ENCODE measurements around the gene IRF7. TPM values are rescaled to one million over a fixed set of nuclear protein-coding genes. Genes with fewer than 3 reads are reported as not detected.
A peak's percentile ranks its signal among the peaks of the same experiment; 100 is the strongest.

The IRF7 gene
- total and polyA plus RNA-seq, 11 donors: 5.5 to 30.6 (median 14.9) TPM

DNA sequence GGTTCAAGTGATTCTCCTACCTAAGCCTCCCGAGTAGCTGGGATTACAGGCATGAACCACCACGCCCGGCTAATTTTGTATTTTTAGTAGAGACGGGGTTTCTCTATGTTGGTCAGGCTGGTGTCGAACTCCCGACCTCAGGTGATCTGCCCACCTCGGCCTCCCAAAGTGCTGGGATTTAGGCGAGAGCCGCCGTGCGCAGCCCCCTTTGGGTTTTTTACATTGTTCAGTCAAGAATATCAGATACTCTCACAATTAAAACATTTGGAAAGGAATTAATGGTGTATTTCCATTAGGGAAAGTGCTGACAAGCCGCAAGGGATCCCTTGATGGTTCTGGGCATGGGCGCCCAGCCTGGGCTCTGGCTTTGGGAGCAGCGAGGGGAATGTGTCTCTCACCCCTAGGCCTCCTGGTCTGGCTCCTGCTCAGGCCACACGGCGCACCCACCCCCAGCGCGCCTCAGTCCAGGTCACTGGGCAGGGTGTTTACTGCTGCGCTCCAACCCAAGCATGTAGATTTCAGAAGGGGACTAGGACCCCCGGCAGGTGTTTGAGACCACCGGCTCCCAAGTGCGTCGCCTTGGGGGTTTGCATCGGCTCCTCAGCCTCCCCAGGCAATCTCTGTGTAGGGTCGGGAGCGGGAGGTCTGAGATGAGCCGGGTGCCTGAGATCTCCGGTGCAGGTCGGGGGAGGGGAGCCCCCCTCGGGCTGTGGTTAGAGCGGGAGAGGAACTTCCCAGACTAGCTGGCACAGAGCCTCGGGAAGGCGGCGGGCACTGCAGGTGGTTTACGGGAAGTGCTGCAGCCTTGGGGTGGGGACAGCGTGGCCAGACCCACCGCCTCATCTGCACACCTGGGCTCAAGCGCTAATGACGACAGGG lies 809 bp upstream of the IRF7 start:
- intact Hi-C loops (cut with DNase I): loop anchor here in 1 of 10 donors (5.0 kb wide), 1 partner anchor 39 kb away; the partner anchor contains the start of gene PHRF1
- peak overlapping the region; percentile 76 to 99 (median 92) for H3K27ac ChIP-seq

DNA sequence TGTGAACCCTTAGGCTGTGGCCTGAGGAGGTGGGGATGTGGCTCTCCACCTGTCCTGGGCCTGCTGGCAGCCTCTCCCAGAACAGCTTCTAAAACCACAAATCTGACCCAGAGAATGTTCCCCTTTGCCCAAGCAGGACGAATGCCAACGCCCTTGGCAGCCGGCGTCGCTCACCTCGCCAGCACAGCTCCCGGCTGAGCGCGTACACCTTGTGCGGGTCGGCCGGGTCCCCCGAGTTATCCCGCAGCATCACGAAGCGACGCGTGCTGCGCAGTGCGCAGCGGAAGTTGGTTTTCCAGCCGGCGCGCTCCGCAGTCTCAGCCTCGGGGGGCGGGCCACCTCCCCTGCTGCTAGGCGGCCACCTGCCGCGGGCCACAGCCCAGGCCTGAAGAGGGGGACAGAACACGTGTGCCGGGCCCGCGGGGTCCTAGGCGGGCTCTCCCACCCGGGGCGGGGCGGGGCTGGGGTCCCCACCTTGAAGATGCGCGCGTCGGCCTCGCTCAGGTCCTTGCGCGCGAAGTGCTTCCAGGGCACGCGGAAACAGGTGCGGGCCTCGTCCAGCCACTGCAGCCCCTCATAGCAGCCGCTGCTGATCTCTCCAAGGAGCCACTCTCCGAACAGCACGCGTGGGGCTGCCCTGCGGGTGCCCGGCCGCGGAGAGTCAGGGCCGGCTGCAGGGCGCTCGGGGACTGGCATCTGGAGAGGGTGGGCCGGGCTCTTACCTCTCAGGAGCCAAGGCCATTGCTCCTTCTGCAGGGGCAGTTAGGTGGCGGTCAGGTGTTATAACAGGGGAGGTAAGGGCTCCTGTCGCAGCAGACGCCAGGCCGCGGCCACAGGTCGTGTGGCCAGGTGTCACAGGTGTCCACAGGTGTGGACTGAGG lies 887 bp downstream of the IRF7 start:
- peak in 3 of 4 donors; percentile 0 to 10 (median 3) for ATAC-seq

More for the DNA sequence above, 809 bp upstream of the IRF7 start:
- Histone ChIP-seq H3K4me1 (peaks cover 8 to 38% (median 22%) of the 10 kb centered on the region in 12 donors), H3K4me3 (peak overlapping the region; percentile 25 to 90 (median 70)), H3K9me3 (no peaks in the 10 kb centered on the region), H3K36me3 (peaks cover 0 to 35% (median 18%) of the 10 kb centered on the region in 9 donors), H3K27me3 (no peaks in the 10 kb centered on the region)
- DNase-seq (peak in 2 of 5 donors; percentile 58 to 77), ATAC-seq (no peak)
- 84 to 89% (median 87%) methylated on average over 34 to 39 of the region's 39 CpGs for WGBS, 4 donors
- TF ChIP-seq, protein P1, sequence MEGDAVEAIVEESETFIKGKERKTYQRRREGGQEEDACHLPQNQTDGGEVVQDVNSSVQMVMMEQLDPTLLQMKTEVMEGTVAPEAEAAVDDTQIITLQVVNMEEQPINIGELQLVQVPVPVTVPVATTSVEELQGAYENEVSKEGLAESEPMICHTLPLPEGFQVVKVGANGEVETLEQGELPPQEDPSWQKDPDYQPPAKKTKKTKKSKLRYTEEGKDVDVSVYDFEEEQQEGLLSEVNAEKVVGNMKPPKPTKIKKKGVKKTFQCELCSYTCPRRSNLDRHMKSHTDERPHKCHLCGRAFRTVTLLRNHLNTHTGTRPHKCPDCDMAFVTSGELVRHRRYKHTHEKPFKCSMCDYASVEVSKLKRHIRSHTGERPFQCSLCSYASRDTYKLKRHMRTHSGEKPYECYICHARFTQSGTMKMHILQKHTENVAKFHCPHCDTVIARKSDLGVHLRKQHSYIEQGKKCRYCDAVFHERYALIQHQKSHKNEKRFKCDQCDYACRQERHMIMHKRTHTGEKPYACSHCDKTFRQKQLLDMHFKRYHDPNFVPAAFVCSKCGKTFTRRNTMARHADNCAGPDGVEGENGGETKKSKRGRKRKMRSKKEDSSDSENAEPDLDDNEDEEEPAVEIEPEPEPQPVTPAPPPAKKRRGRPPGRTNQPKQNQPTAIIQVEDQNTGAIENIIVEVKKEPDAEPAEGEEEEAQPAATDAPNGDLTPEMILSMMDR (IDR thresholded peaks at IDR 0.05): no peak
- no peak for TF ChIP-seq POLR2A (IDR thresholded peaks at IDR 0.05)

DNA sequence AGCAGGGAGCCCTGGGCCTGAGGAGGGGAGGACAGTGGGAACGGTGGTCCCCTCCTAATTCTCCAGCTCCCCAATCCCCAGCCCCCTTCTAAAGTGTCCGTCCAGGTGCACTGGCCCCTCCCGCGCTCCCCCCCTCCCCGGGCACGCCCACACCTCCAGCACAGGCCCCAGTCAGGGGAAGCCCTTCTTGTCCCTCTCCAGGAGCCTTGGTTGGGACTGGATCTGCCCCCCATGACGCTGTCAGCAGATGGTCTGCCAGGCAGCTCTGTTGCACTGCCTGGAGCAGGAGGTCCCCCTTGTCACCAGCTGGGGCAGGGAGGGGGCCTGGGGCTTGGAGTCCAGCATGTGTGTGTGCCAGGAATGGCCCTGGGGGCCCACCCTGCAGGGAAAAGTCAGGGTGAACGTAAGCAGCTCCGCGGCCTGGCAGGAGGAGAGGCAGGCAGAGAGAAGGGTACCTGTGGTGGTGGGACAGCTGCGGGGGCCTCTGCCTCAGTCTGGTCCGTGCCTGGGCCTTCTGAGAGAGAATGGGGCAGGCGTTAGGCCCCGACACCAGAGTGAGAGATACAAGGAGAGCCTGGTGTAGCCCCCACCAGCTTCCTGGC lies 1.6 kb downstream of the IRF7 start:
- H3K9me3 ChIP-seq: no peaks in the 10 kb centered on the region
- ATAC-seq (no peak), DNase-seq (peak in 1 of 5 donors; percentile 67)
- no peaks in the 10 kb centered on the region for H3K27me3 ChIP-seq
- peak overlapping the region in 10 of 12 donors; percentile 58 to 90 (median 72) for H3K4me3 ChIP-seq
- intact Hi-C loops (cut with DNase I): loop anchor here in 2 of 10 donors (2.0 to 5.0 kb wide), 3 partner anchors 37 to 78 kb away; partner anchors contain the start of gene PHRF1 (in 1 of the 2)
- TF ChIP-seq, protein P1 (IDR thresholded peaks at IDR 0.05): no peak
- no peak for TF ChIP-seq POLR2A (IDR thresholded peaks at IDR 0.05)
- H3K36me3 ChIP-seq: peaks cover 0 to 59% (median 41%) of the 10 kb centered on the region in 9 donors
- 64 to 74% (median 69%) methylated on average over 12 to 14 of the region's 14 CpGs for WGBS, 4 donors
- peak overlapping the region; percentile 76 to 99 (median 92) for H3K27ac ChIP-seq
- peaks cover 8 to 38% (median 22%) of the 10 kb centered on the region in 12 donors for H3K4me1 ChIP-seq

More for the DNA sequence above, 887 bp downstream of the IRF7 start:
- Histone ChIP-seq H3K4me3 (peak overlapping the region; percentile 25 to 90 (median 70)), H3K9me3 (no peaks in the 10 kb centered on the region), H3K36me3 (peaks cover 0 to 52% (median 35%) of the 10 kb centered on the region in 9 donors), H3K4me1 (peaks cover 8 to 38% (median 22%) of the 10 kb centered on the region in 12 donors), H3K27me3 (no peaks in the 10 kb centered on the region), H3K27ac (peak overlapping the region; percentile 76 to 99 (median 92))
- no peak for TF ChIP-seq POLR2A (IDR thresholded peaks at IDR 0.05)
- intact Hi-C loops (cut with DNase I): loop anchor here in 3 of 10 donors (2.0 to 5.0 kb wide), 3 partner anchors 38 to 77 kb away; partner anchors contain the start of gene PHRF1 (in 2 of the 3)
- peak in 2 of 5 donors; percentile 58 to 74 for DNase-seq
- WGBS, 4 donors: 48 to 64% (median 51%) methylated on average over 38 to 68 of the region's 68 CpGs

Data from heart left ventricle (tissue), 16 donors.